Measurements from ENCODE around the gene ENO1.

DNA sequence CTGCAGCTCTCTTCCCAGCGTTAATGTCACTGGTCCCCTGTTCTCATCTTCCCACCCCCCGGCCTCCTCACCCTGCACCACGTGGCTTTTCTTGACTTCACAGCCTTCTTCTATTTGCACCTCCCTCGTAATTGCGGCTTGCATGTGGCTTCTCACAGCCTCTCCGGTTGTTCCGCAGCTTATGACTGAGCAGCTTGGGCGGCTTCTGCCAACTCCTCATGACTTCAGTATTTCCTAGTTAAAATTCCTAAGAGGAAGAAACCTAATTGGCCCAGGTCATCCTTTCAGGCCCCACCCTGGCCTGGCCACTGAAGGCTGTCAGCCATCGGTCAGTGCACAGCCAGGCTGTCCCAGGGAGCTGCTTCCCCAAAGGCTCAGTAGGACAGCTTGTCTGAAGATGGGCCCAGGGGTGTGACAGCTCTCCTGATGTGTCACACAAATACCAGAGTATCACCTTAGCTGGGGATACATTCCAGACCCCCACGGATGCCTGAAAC lies 52.5 kb downstream of the ENO1 start:
- TF ChIP-seq EZH2 (IDR thresholded peaks at IDR 0.05): no peak
- TF ChIP-seq POLR2AphosphoS5 (IDR thresholded peaks at IDR 0.05; ENCODE audit: borderline replicate concordance, low read depth, low read length): no peak
